HepG2 (cell line): ENCODE measurements around the gene FAM13B. TPM values are rescaled to one million over a fixed set of nuclear protein-coding genes. Genes with fewer than 3 reads are reported as not detected.

Experiments used
- PLSCR1 ChIP-seq: sonication (generic); formaldehyde crosslinking; IDR thresholded peaks from 2 replicates; pipeline ENCODE4 v1.5.0; 2020; ENCODE audit warnings: missing genetic modification reagents, mild to moderate bottlenecking, borderline replicate concordance
- SMYD3 ChIP-seq: sonication (generic); formaldehyde crosslinking; IDR thresholded peaks from 2 replicates; pipeline ENCODE4 v1.8.1; 2023; ENCODE audit warnings: mild to moderate bottlenecking, missing genetic modification reagents
- ZBTB21 ChIP-seq: sonication (generic); formaldehyde crosslinking; IDR thresholded peaks from 2 replicates; pipeline ENCODE4 v1.4.0; 2020; ENCODE audit warnings: missing genetic modification reagents
- ZFY ChIP-seq: sonication (generic); formaldehyde crosslinking; IDR thresholded peaks from 2 replicates; pipeline ENCODE4 v1.4.0; 2020; ENCODE audit warnings: missing genetic modification reagents
- ZNF296 ChIP-seq: sonication (generic); formaldehyde crosslinking; conservative IDR thresholded peaks from 2 replicates; pipeline ENCODE4 v1.5.0; 2020; ENCODE audit warnings: mild to moderate bottlenecking, missing genetic modification reagents
- ZNF891 ChIP-seq: sonication (generic); formaldehyde crosslinking; IDR thresholded peaks from 2 replicates; pipeline ENCODE4 v1.5.0; 2020; ENCODE audit warnings: mild to moderate bottlenecking, missing genetic modification reagents
- polyA plus RNA-seq, 8 experiments: library from polyadenylated mRNA; depleted of rRNA in 3 of 8; stranded (reverse) in 7 of 8; unstranded in 1 of 8; fragments of >200 nt; fragmentation: Illumina TruSeq in 4 of 8; extraction: Trizol in 4 of 8; gene quantifications; 2 replicates each; pipeline versions ENCODE4 v1.2.1 to v1.2.3, GENCODE V29; 2011 to 2016; ENCODE audit warnings: low read depth in 4 of 8, missing spikeins in 1 of 8, mixed read lengths in 1 of 8; ENCODE audit not compliant: insufficient read depth in 1 of 8
- total RNA-seq, 5 experiments: library from RNA; depleted of rRNA; stranded (reverse); fragments of >200 nt; fragmentation: Illumina TruSeq; extraction: Trizol; gene quantifications; 2 replicates each; pipeline ENCODE4 v1.2.3, GENCODE V29; 2016; ENCODE audit warnings: low read depth in 1 of 5
- TF ChIP-seq, protein P1 (sequence below): sonication (generic); formaldehyde crosslinking; IDR thresholded peaks from 2 replicates; pipeline ENCODE4 v1.4.0; 2020; ENCODE audit warnings: missing genetic modification reagents, borderline replicate concordance
- TF ChIP-seq, protein P2 (sequence below): sonication (generic); formaldehyde crosslinking; IDR thresholded peaks from 2 replicates; pipeline ENCODE4 v1.4.0; 2020; ENCODE audit warnings: missing genetic modification reagents, borderline replicate concordance

Gene FAM13B
- total and polyA plus RNA-seq, 2 of the 13 experiments (the other 11 are each of a cell fraction or from before 2014, with no cell fraction given) = 6.9 to 11.5 TPM

DNA sequence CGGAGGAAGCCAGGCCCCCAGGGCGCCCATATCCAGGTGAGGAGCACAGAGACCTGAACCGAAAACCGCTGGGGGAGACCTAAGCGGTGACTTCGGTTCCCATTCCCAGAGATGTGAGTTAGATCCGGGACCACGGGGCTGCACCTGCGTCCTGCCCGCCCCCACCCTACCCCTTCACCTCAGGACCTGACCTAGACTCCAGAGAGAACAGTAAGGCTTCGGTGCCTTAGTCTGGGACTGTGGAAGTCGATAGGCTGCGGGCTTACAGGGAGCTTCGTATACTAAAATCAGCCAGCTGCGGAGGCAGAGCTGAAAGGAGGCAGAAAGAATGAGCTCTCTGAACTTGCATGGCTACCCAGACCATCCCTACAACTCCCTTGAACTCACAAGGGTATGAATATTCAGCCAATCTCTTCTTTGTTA lies 518 bp upstream of the FAM13B start (continued):
- TF ChIP-seq ZNF296 (CRISPR knock-in tag) = 0 out of 2 replicates have a peak, but pooled peaks have one; percentile 48
- 0 out of 2 replicates have a peak, but pooled peaks have one; percentile 79 for TF ChIP-seq PLSCR1
- TF ChIP-seq ZBTB21 (CRISPR knock-in tag) = no peak
- no peak for TF ChIP-seq SMYD3 (CRISPR knock-in tag)
- TF ChIP-seq ZNF891 (CRISPR knock-in tag) = 0 out of 2 replicates have a peak, but pooled peaks have one; percentile 6
- TF ChIP-seq, protein P1, sequence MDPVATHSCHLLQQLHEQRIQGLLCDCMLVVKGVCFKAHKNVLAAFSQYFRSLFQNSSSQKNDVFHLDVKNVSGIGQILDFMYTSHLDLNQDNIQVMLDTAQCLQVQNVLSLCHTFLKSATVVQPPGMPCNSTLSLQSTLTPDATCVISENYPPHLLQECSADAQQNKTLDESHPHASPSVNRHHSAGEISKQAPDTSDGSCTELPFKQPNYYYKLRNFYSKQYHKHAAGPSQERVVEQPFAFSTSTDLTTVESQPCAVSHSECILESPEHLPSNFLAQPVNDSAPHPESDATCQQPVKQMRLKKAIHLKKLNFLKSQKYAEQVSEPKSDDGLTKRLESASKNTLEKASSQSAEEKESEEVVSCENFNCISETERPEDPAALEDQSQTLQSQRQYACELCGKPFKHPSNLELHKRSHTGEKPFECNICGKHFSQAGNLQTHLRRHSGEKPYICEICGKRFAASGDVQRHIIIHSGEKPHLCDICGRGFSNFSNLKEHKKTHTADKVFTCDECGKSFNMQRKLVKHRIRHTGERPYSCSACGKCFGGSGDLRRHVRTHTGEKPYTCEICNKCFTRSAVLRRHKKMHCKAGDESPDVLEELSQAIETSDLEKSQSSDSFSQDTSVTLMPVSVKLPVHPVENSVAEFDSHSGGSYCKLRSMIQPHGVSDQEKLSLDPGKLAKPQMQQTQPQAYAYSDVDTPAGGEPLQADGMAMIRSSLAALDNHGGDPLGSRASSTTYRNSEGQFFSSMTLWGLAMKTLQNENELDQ = no peak
- no peak for TF ChIP-seq ZFY (CRISPR knock-in tag)
- TF ChIP-seq, protein P2, sequence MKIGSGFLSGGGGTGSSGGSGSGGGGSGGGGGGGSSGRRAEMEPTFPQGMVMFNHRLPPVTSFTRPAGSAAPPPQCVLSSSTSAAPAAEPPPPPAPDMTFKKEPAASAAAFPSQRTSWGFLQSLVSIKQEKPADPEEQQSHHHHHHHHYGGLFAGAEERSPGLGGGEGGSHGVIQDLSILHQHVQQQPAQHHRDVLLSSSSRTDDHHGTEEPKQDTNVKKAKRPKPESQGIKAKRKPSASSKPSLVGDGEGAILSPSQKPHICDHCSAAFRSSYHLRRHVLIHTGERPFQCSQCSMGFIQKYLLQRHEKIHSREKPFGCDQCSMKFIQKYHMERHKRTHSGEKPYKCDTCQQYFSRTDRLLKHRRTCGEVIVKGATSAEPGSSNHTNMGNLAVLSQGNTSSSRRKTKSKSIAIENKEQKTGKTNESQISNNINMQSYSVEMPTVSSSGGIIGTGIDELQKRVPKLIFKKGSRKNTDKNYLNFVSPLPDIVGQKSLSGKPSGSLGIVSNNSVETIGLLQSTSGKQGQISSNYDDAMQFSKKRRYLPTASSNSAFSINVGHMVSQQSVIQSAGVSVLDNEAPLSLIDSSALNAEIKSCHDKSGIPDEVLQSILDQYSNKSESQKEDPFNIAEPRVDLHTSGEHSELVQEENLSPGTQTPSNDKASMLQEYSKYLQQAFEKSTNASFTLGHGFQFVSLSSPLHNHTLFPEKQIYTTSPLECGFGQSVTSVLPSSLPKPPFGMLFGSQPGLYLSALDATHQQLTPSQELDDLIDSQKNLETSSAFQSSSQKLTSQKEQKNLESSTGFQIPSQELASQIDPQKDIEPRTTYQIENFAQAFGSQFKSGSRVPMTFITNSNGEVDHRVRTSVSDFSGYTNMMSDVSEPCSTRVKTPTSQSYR (CRISPR knock-in tag) = no peak
